ENCODE measurements around the gene SDCBP2. TPM values are rescaled to one million over a fixed set of nuclear protein-coding genes. Genes with fewer than 3 reads are reported as not detected.

SDCBP2 gene
- total and polyA plus RNA-seq, 2 of the 8 experiments (the other 6 are each of a cell fraction or from before 2014, with no cell fraction given) = 4.2 to 6.7 TPM

- FAIRE-seq (no peak), DNase-seq (ENCODE audit: low read depth in 1 of 2, low spot score in 2 of 2) (no peak)
- WGBS, 2 experiments (ENCODE audit: extremely low coverage in 1 of 2, insufficient coverage in 1 of 2, insufficient read length in 1 of 2, insufficient replicate concordance in 2 of 2, low coverage in 1 of 2, low lambda C conversion rate in 2 of 2, missing lambda C conversion rate in 1 of 2) = 86% methylated on average over 13 of the region's 20 CpGs; no CpG with 5 or more reads in 1 of the 2 experiments
- Histone ChIP-seq H4K91ac (replicated peaks; ENCODE audit: insufficient read length, low read length) (no peak overlapping the region), H2AK5ac (ENCODE audit: low read depth, low read length) (no peak overlapping the region), H3K79me1 (ENCODE audit: low read depth, low read length) (no peaks in the 10 kb centered on the region), H3K14ac (ENCODE audit: insufficient read length) (no peak overlapping the region), H3K4me1 (replicated peaks in 1 of 4; ENCODE audit: control insufficient read depth in 3 of 4, insufficient read depth in 4 of 4, low read length in 3 of 4) (peaks cover 0 to 2% (median 0%) of the 10 kb centered on the region in 4 experiments; a peak in 4 of 7 replicates), H3K4me2 (ENCODE audit: insufficient read depth in 1 of 2, low read depth in 2 of 2, low read length in 2 of 2) (peak overlapping the region; percentile 44 to 92; a peak in 2 of 4 replicates), H3K79me2 (ENCODE audit: control insufficient read depth in 1 of 2, insufficient read depth in 2 of 2, low read length in 2 of 2) (no peaks in the 10 kb centered on the region), H2BK20ac (ENCODE audit: low read length) (0 out of 2 replicates have a peak overlapping the region, but pooled peaks have one; percentile 61), H2BK15ac (ENCODE audit: low read length) (peak overlapping the region; percentile 46; the same call in 1 of the 2 replicates), H3K18ac (ENCODE audit: extremely low read depth, low read length) (no peak overlapping the region), H3K4ac (replicated peaks; ENCODE audit: insufficient read length, low read depth, low read length) (no peak overlapping the region), H3K56ac (replicated peaks; ENCODE audit: insufficient read length, low read depth, low read length) (no peak overlapping the region), H3K23ac (ENCODE audit: insufficient read length) (no peak overlapping the region), H4K20me1 (replicated peaks in 1 of 2; ENCODE audit: control insufficient read depth in 1 of 2, insufficient read depth in 2 of 2, low read length in 2 of 2) (no peaks in the 10 kb centered on the region), H4K5ac (ENCODE audit: insufficient read length, low read depth, low read length) (no peak overlapping the region), H2BK12ac (ENCODE audit: low read depth, low read length) (no peak overlapping the region), H4K8ac (ENCODE audit: extremely low read depth, insufficient read depth, low read length) (no peak overlapping the region; the same call in 1 of the 2 replicates), H3K27ac (ENCODE audit: low read depth, low read length) (no peak overlapping the region), H3K27me3 (replicated peaks in 1 of 4; ENCODE audit: control insufficient read depth in 3 of 4, extremely low read depth in 1 of 4, insufficient read depth in 3 of 4, low read length in 3 of 4) (peaks cover 0 to 12% (median 10%) of the 10 kb centered on the region in 4 experiments; a peak in 5 of 7 replicates), H2BK5ac (ENCODE audit: low read depth, low read length) (no peak overlapping the region), H3K4me3 (ENCODE audit: extremely low read depth in 1 of 4, insufficient read depth in 2 of 4, low read depth in 3 of 4, low read length in 4 of 4) (no peak overlapping the region), H3K9me3 (ENCODE audit: insufficient read depth in 2 of 2, low read depth in 1 of 2, low read length in 1 of 2) (no peaks in the 10 kb centered on the region), H2AFZ (ENCODE audit: low read length) (no peak overlapping the region), H3K36me3 (ENCODE audit: control insufficient read depth in 2 of 4, insufficient read depth in 4 of 4, low read length in 3 of 4) (no peaks in the 10 kb centered on the region), H3K23me2 (ENCODE audit: low read depth, low read length) (peaks cover 3% of the 10 kb centered on the region; the same call in 1 of the 2 replicates), H2BK120ac (replicated peaks; ENCODE audit: low read depth, low read length) (no peak overlapping the region), H3K9ac (replicated peaks in 1 of 4; ENCODE audit: extremely low read depth in 1 of 4, low read depth in 3 of 4, low read length in 3 of 4) (no peak overlapping the region)
- POLR2A ChIA-PET (ENCODE audit: partially characterized antibody) = interaction anchor here (0.9 to 2.1 kb wide), 6 partner anchors 10 to 156 kb away, joined by 3 to 7 read pairs (median 4); no protein-coding TSS in a partner anchor
- CTCF ChIA-PET (ENCODE audit: partially characterized antibody) = interaction anchor here (0.9 to 2.5 kb wide), 30 partner anchors 11 to 484 kb away, joined by 3 to 28 read pairs (median 4); partner anchors contain the start of gene FKBP1A
- TF ChIP-seq SIX5 (IDR thresholded peaks at IDR 0.05; ENCODE audit: low read depth, low read length) (no peak), GABPA (IDR thresholded peaks at IDR 0.05; ENCODE audit: borderline replicate concordance, insufficient read depth, low read length) (no peak), USF2 (IDR thresholded peaks at IDR 0.05; ENCODE audit: low read length) (no peak), FOSL1 (IDR thresholded peaks at IDR 0.05; ENCODE audit: insufficient read depth, low read depth, low read length) (no peak), RAD21 (IDR thresholded peaks at IDR 0.05 in 1 of 2, conservative IDR thresholded peaks at IDR 0.05 in 1 of 2; ENCODE audit: low read depth in 2 of 2, low read length in 2 of 2) (no peak), TBP (IDR thresholded peaks at IDR 0.05; ENCODE audit: low read depth, low read length) (no peak), TAF7 (optimal IDR thresholded peaks at IDR 0.05; ENCODE audit: borderline replicate concordance, low read depth, low read length) (no peak), RXRA (IDR thresholded peaks at IDR 0.05; ENCODE audit: insufficient read depth, low read depth, low read length) (no peak), CTBP2 (IDR thresholded peaks at IDR 0.05; ENCODE audit: borderline replicate concordance, insufficient read depth, insufficient read length, low read length) (no peak), BRCA1 (IDR thresholded peaks at IDR 0.05; ENCODE audit: low read depth, low read length) (no peak), SP2 (IDR thresholded peaks at IDR 0.05; ENCODE audit: low read length) (no peak)
Observed at GRCh38 chr20:1312308-1312707, 16.6 kb downstream of the SDCBP2 start.

All from H1 (cell line).